SU-DHL-6 (cell line): ENCODE data around the gene KRT82.

Experiments used
- EZH2phosphoT487 ChIP-seq: fragments of 200-600 bp; sonication (generic), shearing (Covaris generic); conservative IDR thresholded peaks from 2 replicates; pipeline ENCODE4 v1.6.1; 2018; ENCODE audit warnings: mild to moderate bottlenecking, antibody characterized with exemption, low read length, moderate library complexity, mixed read lengths
- TF ChIP-seq, protein P1 (sequence below): fragments of 200-600 bp; sonication (generic); IDR thresholded peaks from one replicate; pipeline ENCODE4 v1.5.1; 2017; ENCODE audit warnings: antibody characterized with exemption, mild to moderate bottlenecking, low read length, moderate library complexity; ENCODE audit not compliant: insufficient read depth, poor library complexity, severe bottlenecking

DNA sequence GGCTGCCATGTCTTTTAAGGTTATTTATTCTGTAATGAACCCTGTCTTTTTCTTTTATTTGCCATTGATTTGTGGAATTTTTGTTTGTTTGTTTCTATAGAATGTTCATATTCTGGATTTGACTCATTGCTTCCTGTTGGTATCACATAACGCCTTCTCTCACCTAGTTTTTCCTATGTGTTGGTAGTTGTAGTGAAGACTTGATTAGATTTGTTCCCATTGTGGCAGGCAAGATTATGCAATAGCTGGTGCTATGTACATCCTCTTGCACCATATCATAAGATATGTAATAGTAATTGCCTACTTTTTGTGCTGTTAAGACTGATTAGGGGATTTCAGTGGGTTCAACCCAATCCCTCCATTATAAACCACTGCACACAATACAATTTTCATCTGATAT, 49.7 kb upstream of the KRT82 start:
- TF ChIP-seq, protein P1, sequence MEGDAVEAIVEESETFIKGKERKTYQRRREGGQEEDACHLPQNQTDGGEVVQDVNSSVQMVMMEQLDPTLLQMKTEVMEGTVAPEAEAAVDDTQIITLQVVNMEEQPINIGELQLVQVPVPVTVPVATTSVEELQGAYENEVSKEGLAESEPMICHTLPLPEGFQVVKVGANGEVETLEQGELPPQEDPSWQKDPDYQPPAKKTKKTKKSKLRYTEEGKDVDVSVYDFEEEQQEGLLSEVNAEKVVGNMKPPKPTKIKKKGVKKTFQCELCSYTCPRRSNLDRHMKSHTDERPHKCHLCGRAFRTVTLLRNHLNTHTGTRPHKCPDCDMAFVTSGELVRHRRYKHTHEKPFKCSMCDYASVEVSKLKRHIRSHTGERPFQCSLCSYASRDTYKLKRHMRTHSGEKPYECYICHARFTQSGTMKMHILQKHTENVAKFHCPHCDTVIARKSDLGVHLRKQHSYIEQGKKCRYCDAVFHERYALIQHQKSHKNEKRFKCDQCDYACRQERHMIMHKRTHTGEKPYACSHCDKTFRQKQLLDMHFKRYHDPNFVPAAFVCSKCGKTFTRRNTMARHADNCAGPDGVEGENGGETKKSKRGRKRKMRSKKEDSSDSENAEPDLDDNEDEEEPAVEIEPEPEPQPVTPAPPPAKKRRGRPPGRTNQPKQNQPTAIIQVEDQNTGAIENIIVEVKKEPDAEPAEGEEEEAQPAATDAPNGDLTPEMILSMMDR, result no peak
- no peak for TF ChIP-seq EZH2phosphoT487
